Esophagus squamous epithelium (tissue), 5 donors: ENCODE measurements around the gene CCNB1. TPM values are rescaled to one million over a fixed set of nuclear protein-coding genes. Genes with fewer than 3 reads are reported as not detected.

Experiments
- DNase-seq: peaks from one replicate; lab custom pipeline; 2025; lab: John Stamatoyannopoulos, UW
- H3K27ac ChIP-seq, 4 donors: fragments of 200-600 bp; sonication (generic); one replicate each; pipeline ENCODE4 v1.5.1; 2016 to 2019; ENCODE audit warnings: mild to moderate bottlenecking in 1 of 4
- H3K27me3 ChIP-seq, 4 donors: fragments of 200-600 bp; sonication (generic); 1 replicate in 3 of 4; 2 replicates in 1 of 4; pipeline versions ENCODE4 v1.5.1 to v1.6.0; 2017 to 2021; ENCODE audit warnings: antibody characterized with exemption in 1 of 4
- H3K36me3 ChIP-seq, 3 donors: fragments of 200-600 bp; sonication (generic); one replicate each; pipeline ENCODE4 v1.5.1; 2016 to 2019
- H3K4me1 ChIP-seq, 3 donors: fragments of 200-600 bp; sonication (generic); one replicate each; pipeline ENCODE4 v1.5.1; 2017 to 2019
- H3K4me3 ChIP-seq, 4 donors: fragments of 200-600 bp; sonication (generic); 1 replicate in 3 of 4; 2 replicates in 1 of 4; pipeline ENCODE4 v1.5.1; 2016 to 2019; ENCODE audit warnings: mild to moderate bottlenecking in 2 of 4, moderate library complexity in 1 of 4
- H3K9me3 ChIP-seq, 3 donors: fragments of 200-600 bp; sonication (generic); one replicate each; pipeline ENCODE4 v1.5.1; 2016 to 2019
- POLR2A ChIP-seq, 4 donors: fragments of 450-650 bp; IDR thresholded peaks; one replicate each; pipeline ENCODE4 v1.6.1; 2017; ENCODE audit warnings: antibody characterized with exemption in 4 of 4, mild to moderate bottlenecking in 4 of 4, moderate library complexity in 3 of 4
- WGBS, 2 donors: methylation state at CpG; one replicate each; pipeline ENCODE4 v1.1.5; 2018; 5-methylcytosine and 5-hydroxymethylcytosine counted together
- intact Hi-C: fragments of 100-400 bp; cut with DNase I; formaldehyde crosslinking; loops from one replicate; pipeline ENCODE4 v1.15.0; 2022
- total RNA-seq, 4 donors: library from RNA; depleted of rRNA; stranded (reverse); fragments of >200 nt; gene quantifications; one replicate each; pipeline ENCODE4 v1.1.0, GENCODE V29; 2016
- TF ChIP-seq, protein P1 (sequence below), 6 experiments: fragments of 450-650 bp in 4 of 6; fragments of 200-600 bp in 2 of 6; sonication (generic) in 2 of 6; IDR thresholded peaks; one replicate each; pipeline ENCODE4 v1.5.1; 2016 to 2019; ENCODE audit warnings: antibody characterized with exemption in 6 of 6, mild to moderate bottlenecking in 4 of 6, moderate library complexity in 4 of 6
- donor health status: DM: yes; HTN: yes; CAD: no.

Gene CCNB1
- total RNA-seq: 10 to 100 TPM; 26.7 to 96.0 (median 57.1) TPM

DNA sequence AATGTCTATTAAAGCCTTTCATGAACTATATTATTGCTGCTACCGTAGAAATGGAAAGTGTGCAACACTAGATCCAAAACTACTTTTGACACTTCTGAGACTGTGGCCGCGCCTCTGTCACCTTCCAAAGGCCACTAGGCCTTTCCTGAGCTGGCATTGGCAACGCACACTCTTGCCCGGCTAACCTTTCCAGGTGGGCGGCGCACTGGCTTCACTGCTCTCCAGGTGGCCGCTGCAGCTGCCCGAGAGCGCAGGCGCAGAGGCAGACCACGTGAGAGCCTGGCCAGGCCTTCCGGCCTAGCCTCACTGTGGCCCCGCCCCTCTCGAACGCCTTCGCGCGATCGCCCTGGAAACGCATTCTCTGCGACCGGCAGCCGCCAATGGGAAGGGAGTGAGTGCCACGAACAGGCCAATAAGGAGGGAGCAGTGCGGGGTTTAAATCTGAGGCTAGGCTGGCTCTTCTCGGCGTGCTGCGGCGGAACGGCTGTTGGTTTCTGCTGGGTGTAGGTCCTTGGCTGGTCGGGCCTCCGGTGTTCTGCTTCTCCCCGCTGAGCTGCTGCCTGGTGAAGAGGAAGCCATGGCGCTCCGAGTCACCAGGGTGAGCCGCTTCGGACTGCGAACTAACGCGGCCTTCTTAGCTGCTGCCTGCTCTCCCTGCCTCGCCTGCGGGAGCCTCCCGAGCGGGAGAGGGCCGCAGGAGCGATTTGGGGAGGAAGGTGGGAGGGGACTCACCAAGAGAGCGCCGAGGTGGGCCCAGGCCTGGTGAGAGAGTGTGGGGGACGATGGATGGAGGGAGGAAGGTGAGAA is at the start of gene CCNB1:
TSS of gene CCNB1 (plus strand) at position 465 of the 807 bp plus-strand sequence. CDS start at position 578, 113 bp downstream.
- Histone ChIP-seq H3K36me3 (peaks cover 0 to 13% (median 4%) of the 10 kb centered on the region in 3 donors), H3K4me3 (peak within 1 kb of the TSS; percentile 72 to 86 (median 79)), H3K27ac (peak within 1 kb of the TSS; percentile 61 to 82 (median 72)), H3K27me3 (no peaks in the 10 kb centered on the region), H3K4me1 (peaks cover 0 to 28% (median 9%) of the 10 kb centered on the region in 3 donors), H3K9me3 (no peaks in the 10 kb centered on the region)
- DNase-seq: peak; percentile 80
- peak in 1 of 4 donors; percentile 38 for TF ChIP-seq POLR2A (IDR thresholded peaks at IDR 0.05)
- TF ChIP-seq, protein P1, sequence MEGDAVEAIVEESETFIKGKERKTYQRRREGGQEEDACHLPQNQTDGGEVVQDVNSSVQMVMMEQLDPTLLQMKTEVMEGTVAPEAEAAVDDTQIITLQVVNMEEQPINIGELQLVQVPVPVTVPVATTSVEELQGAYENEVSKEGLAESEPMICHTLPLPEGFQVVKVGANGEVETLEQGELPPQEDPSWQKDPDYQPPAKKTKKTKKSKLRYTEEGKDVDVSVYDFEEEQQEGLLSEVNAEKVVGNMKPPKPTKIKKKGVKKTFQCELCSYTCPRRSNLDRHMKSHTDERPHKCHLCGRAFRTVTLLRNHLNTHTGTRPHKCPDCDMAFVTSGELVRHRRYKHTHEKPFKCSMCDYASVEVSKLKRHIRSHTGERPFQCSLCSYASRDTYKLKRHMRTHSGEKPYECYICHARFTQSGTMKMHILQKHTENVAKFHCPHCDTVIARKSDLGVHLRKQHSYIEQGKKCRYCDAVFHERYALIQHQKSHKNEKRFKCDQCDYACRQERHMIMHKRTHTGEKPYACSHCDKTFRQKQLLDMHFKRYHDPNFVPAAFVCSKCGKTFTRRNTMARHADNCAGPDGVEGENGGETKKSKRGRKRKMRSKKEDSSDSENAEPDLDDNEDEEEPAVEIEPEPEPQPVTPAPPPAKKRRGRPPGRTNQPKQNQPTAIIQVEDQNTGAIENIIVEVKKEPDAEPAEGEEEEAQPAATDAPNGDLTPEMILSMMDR (IDR thresholded peaks at IDR 0.05): no peak
- intact Hi-C loops: no loop called here
- 5 to 11% methylated on average over 5 to 10 of the region's 50 CpGs for WGBS, 2 donors

DNA sequence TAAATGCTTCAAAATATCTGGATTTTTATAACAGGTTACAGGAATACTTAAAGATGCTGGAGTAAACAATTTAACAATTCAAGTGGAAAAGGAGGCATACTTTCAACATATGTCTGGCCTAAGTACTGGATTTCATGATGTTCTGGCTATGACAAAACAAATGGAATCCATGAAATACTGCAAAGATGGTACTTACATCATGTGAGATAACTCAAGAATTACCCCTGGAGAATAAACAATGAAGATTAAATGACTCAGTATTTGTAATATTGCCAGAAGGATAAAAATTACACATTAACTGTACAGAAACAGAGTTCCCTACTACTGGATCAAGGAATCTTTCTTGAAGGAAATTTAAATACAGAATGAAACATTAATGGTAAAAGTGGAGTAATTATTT is 37.5 kb upstream of the CCNB1 start:
- Histone ChIP-seq H3K4me3 (no peak overlapping the region), H3K36me3 (peaks cover 0 to 91% (median 9%) of the 10 kb centered on the region in 3 donors), H3K9me3 (no peaks in the 10 kb centered on the region), H3K4me1 (no peaks in the 10 kb centered on the region), H3K27me3 (no peaks in the 10 kb centered on the region), H3K27ac (no peak overlapping the region)
- TF ChIP-seq POLR2A (IDR thresholded peaks at IDR 0.05): no peak
- TF ChIP-seq, protein P1 (IDR thresholded peaks at IDR 0.05): no peak
- intact Hi-C loops: no loop called here
- no peak for DNase-seq

DNA sequence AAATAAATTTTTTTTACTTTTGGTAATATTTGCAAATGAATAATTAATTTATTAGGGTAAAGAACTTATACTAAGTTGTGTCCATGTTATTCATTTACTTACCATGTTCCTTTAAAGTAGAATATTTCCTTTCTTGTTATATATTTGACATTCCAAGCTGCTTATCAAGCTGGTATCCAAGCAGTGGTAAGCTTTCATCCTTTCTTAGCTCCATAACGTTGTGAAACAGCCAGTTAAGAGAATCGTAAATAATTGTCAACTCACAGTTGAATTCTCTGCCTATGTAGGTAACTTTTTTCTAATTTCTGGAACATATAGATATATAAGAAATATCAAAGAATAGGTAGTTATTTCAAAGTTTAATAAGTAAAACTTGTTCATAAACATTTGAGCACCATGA is 36.7 kb upstream of the CCNB1 start:
- Histone ChIP-seq H3K36me3 (peaks cover 0 to 83% (median 9%) of the 10 kb centered on the region in 3 donors), H3K9me3 (no peaks in the 10 kb centered on the region), H3K27ac (no peak overlapping the region), H3K4me1 (no peaks in the 10 kb centered on the region), H3K4me3 (no peak overlapping the region), H3K27me3 (no peaks in the 10 kb centered on the region)
- intact Hi-C loops: no loop called here
- no peak for TF ChIP-seq POLR2A (IDR thresholded peaks at IDR 0.05)
- TF ChIP-seq, protein P1 (IDR thresholded peaks at IDR 0.05): no peak
- no peak for DNase-seq
- WGBS, 2 donors: 66 to 77% methylated on average over 2 of the region's 2 CpGs

DNA sequence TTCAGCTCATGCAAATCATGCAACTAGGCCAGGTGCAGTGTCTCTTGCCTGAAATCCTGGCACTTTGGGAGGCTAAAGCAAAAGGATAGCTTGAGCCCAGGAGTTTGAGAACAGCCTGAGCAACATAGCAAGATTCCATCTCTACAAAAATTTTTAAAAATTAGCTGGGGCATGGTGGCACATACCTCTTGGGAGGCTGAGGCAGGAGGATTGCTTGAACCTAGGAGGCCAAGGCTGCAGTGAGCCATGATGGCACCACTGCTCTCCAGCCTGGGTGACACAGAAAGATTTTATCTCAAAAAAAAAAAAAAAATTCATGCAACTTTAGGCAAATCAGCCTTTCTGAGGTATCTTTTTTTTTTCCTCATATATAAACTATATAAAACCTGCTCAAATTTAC is 35.6 kb upstream of the CCNB1 start:
- Histone ChIP-seq H3K4me3 (no peak overlapping the region), H3K9me3 (no peaks in the 10 kb centered on the region), H3K4me1 (no peaks in the 10 kb centered on the region), H3K27ac (no peak overlapping the region), H3K36me3 (peaks cover 0 to 72% (median 7%) of the 10 kb centered on the region in 3 donors), H3K27me3 (no peaks in the 10 kb centered on the region)
- intact Hi-C loops: no loop called here
- no peak for DNase-seq
- no peak for TF ChIP-seq POLR2A (IDR thresholded peaks at IDR 0.05)
- TF ChIP-seq, protein P1 (IDR thresholded peaks at IDR 0.05): no peak

DNA sequence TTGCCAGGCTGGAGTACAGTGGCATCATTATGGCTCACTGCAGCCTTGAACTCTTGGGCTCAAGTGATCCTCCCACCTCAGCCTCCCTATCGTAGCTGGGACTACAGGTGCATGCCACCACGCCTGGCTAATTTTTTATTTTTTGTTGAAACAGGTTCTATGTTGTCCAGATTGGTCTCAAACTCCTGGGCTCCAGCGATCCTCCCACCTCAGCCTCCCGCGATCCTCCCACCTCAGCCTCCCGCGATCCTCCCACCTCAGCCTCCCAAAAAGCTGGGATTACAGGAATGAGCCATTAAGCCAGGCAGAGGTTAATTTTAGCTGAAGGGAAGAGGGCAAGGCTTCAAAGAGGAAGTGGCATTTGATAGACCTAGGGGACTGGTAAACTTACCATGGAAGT is 32.8 kb upstream of the CCNB1 start:
- H3K27ac ChIP-seq: no peak overlapping the region
- no peaks in the 10 kb centered on the region for H3K9me3 ChIP-seq
- DNase-seq: no peak
- TF ChIP-seq POLR2A (IDR thresholded peaks at IDR 0.05): no peak
- TF ChIP-seq, protein P1 (IDR thresholded peaks at IDR 0.05): no peak
- intact Hi-C loops: no loop called here
- H3K4me1 ChIP-seq: no peaks in the 10 kb centered on the region
- 58 to 82% methylated on average over 5 to 7 of the region's 7 CpGs for WGBS, 2 donors
- H3K36me3 ChIP-seq: peaks cover 0 to 44% (median 0%) of the 10 kb centered on the region in 3 donors
- no peak overlapping the region for H3K4me3 ChIP-seq
- H3K27me3 ChIP-seq: no peaks in the 10 kb centered on the region
